ENCODE data around the gene FAM90A26. TPM values are rescaled to one million over a fixed set of nuclear protein-coding genes. Genes with fewer than 3 reads are reported as not detected.
"Not testable (repeated sequence)": the region's sequence is repeated elsewhere in the genome, so short reads cannot be mapped to it uniquely, and the experiment has no call there.

FAM90A26 gene, protein sequence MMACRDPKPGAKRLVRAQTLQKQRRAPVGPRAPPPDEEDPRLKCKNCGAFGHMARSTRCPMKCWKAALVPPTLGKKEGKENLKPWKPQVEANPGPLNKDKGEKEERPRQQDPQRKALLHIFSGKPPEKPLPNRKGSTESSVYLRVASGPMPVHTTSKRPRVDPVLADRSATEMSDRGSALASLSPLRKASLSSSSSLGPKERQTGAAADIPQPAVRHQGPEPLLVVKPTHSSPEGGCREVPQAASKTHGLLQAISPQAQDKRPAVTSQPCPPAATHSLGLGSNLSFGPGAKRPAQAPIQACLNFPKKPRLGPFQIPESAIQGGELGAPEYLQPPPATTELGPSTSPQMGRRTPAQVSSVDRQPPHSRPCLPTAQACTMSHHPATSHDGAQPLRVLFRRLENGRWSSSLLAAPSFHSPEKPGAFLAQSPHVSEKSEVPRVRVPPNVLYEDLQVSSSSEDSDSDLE
- total RNA-seq: not detected

DNA sequence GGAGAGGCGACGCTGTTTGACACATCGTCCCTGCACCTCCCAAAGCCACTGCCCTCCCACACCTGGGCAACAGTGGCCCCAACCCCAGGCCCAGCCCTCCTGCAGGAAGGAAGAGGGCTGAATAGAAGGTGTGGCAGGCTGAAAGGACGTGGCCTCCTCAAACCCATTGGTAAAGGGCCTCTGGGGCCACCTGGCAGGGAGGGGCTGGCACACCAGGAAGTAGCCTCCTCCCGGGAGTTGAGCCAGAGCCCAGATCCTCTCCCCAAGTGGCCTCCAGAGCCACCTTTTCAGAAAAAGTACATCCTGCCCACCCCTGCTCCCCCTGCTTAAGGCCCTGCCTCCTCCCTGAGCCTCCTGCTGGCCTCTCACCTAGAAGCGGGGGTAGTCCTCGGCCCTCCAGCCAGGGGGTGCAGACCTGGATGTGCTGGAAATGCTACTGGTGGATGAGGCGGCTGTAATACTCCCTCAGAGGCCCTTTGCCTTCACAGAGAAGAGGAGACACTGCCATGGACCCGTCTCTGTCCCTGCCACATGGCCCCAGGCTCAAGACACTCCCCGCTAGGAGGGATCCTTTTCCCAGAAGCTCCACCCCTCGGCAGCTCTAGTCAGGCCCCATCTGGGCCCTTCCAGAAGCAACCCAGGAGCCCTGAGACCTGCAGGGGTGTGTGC lies at the start of gene FAM90A26:
Gene FAM90A26, plus strand, starts transcription at position 619 of the 669 bp plus-strand sequence. CDS start 2,764 bp downstream, outside the sequence.
- H3K4me1 Mint-ChIP-seq; H3K27ac Mint-ChIP-seq; H3K4me3 Mint-ChIP-seq; CTCF ChIA-PET; ATAC-seq; H3K27me3 Mint-ChIP-seq; H3K9me3 Mint-ChIP-seq (ENCODE audit: low read depth); H3K36me3 Mint-ChIP-seq (ENCODE audit: low read depth); POLR2A ChIA-PET; intact Hi-C loops (cut with DNase I, micrococcal nuclease): not testable (repeated sequence)
- DNase-seq: peak; percentile 18

DNA sequence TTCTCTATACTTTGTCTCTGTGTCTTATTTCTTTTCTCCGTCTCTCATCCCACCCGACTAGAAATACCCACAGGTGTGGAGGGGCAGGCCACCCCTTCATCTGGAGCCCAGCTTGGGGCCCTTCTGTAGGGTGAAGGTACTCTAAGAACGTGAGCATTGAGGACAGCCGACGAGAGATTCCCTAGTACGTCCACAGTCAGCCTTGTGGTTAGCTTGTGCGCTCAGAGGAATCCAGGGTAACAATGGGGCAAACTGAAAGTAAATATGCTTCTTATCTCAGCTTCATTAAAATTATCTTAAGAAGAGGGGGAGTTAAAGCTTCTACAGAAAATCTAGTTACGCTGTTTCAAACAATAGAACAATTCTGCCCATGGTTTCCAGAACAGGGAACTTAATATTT lies 47.5 kb upstream of the FAM90A26 start:
- H3K9me3 Mint-ChIP-seq (ENCODE audit: low read depth); CTCF ChIA-PET; POLR2A ChIA-PET; H3K27me3 Mint-ChIP-seq; ATAC-seq; DNase-seq; H3K4me1 Mint-ChIP-seq; H3K36me3 Mint-ChIP-seq (ENCODE audit: low read depth); H3K27ac Mint-ChIP-seq; H3K4me3 Mint-ChIP-seq: not testable (repeated sequence)
- intact Hi-C loops (cut with DNase I, micrococcal nuclease): loop anchor here (1.0 to 5.0 kb wide), 2 partner anchors 120 to 122 kb away; no protein-coding TSS in a partner anchor

DNA sequence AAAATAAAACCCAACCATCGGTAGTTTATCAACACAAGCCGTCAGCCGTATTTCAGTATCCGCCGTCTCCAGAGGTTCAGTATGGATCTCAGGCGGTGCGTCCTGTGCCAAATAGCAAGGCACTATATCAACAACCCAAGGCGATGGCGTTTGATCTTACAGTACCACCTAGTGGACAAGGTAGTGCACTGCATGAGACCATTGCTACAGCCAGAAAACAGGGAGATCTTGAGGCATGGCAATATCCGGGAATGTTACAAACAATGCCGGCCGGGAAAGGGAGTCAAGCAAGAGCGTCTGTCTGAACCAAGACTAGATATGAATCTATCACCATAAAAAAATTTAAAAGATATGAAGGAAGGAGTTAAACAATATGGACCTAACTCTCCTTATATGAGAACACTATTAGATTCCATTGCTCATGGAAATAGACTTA lies 46.6 kb upstream of the FAM90A26 start:
- POLR2A ChIA-PET; H3K4me3 Mint-ChIP-seq; CTCF ChIA-PET; H3K4me1 Mint-ChIP-seq; H3K27ac Mint-ChIP-seq; H3K36me3 Mint-ChIP-seq (ENCODE audit: low read depth); H3K9me3 Mint-ChIP-seq (ENCODE audit: low read depth); H3K27me3 Mint-ChIP-seq; ATAC-seq: not testable (repeated sequence)
- intact Hi-C loops (cut with DNase I, micrococcal nuclease): loop anchor here (1.0 to 5.0 kb wide), 2 partner anchors 121 to 123 kb away; no protein-coding TSS in a partner anchor
- DNase-seq: peak; percentile 41

DNA sequence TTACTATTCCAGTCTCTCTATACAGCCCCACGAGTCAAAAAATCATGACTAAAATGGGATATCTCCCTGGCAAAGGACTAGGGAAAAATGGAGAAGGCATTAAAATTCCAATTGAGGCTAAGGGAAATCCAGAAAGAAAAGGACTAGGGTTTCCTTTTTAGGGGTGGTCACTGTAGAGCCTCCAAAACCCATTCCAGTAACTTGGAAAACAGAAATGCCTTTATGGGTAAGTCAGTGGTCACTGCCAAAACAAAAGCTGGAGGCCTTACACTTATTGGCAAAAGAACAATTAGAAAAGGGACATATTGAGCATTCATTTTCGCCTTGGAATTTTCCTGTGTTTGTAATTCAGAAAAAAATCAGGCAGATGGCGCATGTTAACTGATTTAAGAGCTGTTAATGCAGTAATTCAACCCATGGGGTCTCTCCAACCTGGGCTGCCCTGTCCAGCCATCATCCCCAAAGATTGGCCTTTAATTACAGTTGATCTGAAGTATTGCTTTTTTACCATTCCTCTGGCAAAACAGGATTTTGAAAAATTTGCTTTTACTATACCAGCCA lies 44.5 kb upstream of the FAM90A26 start:
- H3K36me3 Mint-ChIP-seq (ENCODE audit: low read depth); DNase-seq; POLR2A ChIA-PET; H3K27me3 Mint-ChIP-seq; H3K4me1 Mint-ChIP-seq; ATAC-seq; intact Hi-C loops (cut with DNase I, micrococcal nuclease); H3K4me3 Mint-ChIP-seq; H3K9me3 Mint-ChIP-seq (ENCODE audit: low read depth); H3K27ac Mint-ChIP-seq: not testable (repeated sequence)
- CTCF ChIA-PET: interaction anchor here (0.6 kb wide), 1 partner anchor 164 kb away, joined by 4 read pairs; no protein-coding TSS in a partner anchor

DNA sequence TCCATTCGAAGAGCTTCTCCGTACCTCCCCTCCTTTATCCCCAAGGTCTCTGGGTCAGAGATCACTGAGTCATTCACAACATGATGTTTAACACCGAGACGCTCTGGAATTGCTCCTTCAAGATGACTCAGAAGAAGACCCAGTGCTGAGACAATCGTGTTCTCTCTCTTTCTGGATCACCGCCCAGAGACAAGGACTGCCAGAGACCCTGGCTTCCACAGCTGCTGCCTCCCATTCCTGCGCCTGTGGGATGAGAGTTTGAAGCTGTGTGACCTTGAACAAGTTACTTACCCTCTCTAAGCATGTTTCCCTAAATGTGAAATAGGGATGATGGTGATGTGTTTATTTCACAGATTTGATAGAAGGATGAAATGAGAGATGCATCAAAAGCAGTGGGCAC lies 38.8 kb upstream of the FAM90A26 start:
- DNase-seq; H3K9me3 Mint-ChIP-seq (ENCODE audit: low read depth); ATAC-seq; CTCF ChIA-PET; H3K36me3 Mint-ChIP-seq (ENCODE audit: low read depth); intact Hi-C loops (cut with DNase I, micrococcal nuclease); H3K4me1 Mint-ChIP-seq; H3K27ac Mint-ChIP-seq; H3K27me3 Mint-ChIP-seq; POLR2A ChIA-PET; H3K4me3 Mint-ChIP-seq: not testable (repeated sequence)

DNA sequence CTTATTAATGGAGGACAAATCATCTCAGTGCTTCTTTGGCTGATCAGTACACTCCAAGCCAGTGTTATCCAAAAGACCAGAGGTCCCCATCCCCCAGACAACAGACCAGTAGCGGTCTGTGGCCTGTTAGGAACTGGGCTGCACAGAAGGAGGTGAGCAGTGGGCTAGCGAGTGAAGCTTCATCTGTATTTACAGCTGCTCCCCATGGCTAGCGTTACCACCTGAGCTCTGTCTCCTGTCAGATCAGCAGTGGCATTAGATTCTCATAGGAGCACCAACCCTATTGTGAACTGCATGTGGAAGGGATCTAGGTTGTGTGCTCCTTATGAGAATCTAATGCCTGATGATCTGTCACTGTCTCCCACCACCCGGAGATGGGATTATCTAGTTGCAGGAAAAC lies 37.4 kb upstream of the FAM90A26 start:
- H3K9me3 Mint-ChIP-seq (ENCODE audit: low read depth); H3K27ac Mint-ChIP-seq; CTCF ChIA-PET; ATAC-seq; DNase-seq; POLR2A ChIA-PET; H3K4me3 Mint-ChIP-seq; H3K4me1 Mint-ChIP-seq; H3K27me3 Mint-ChIP-seq; intact Hi-C loops (cut with DNase I, micrococcal nuclease); H3K36me3 Mint-ChIP-seq (ENCODE audit: low read depth): not testable (repeated sequence)

DNA sequence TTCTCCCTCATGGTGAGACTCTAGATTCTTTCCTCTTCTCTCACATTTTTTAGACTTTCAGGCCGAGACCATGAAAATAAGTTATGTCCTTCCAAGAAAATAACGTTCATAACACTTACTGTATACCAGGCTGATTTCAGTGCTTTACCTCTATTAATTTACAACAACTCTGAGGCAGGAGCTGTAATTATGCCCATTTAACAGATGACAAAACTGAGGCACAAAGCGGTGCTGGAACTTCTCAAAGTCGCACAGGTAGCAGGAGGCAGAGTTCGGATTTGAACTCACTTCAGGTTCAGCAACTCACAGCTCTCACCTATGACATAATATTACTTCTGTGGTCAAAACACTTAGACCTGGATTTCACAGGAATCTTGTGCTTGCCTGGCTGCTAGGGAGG lies 36.2 kb upstream of the FAM90A26 start:
- H3K36me3 Mint-ChIP-seq (ENCODE audit: low read depth); H3K9me3 Mint-ChIP-seq (ENCODE audit: low read depth); ATAC-seq; CTCF ChIA-PET; DNase-seq; H3K4me3 Mint-ChIP-seq; H3K27me3 Mint-ChIP-seq; POLR2A ChIA-PET; intact Hi-C loops (cut with DNase I, micrococcal nuclease); H3K27ac Mint-ChIP-seq; H3K4me1 Mint-ChIP-seq: not testable (repeated sequence)

DNA sequence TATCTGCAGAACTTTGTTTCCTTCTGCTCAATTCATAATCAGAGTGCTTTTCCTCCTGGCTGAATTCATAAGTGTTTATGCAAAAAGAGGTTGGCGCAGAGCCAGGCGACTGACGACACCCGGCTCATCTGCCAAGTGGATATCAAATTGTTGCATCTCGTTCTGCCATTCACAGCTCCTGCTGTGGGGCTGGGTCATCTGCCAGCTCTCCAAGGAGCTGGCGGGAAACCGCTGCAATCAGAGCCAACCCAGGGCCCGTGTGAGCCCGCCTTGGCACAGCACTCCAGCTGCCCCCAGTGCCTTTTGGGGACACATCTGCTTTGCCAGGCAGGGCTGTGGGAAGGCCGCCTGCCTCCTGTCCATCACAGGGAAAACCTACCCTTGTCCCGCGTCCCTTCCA lies 35.7 kb upstream of the FAM90A26 start:
- H3K27me3 Mint-ChIP-seq; intact Hi-C loops (cut with DNase I, micrococcal nuclease); H3K4me1 Mint-ChIP-seq; H3K27ac Mint-ChIP-seq; CTCF ChIA-PET; H3K4me3 Mint-ChIP-seq; ATAC-seq; H3K36me3 Mint-ChIP-seq (ENCODE audit: low read depth); POLR2A ChIA-PET; H3K9me3 Mint-ChIP-seq (ENCODE audit: low read depth); DNase-seq: not testable (repeated sequence)

DNA sequence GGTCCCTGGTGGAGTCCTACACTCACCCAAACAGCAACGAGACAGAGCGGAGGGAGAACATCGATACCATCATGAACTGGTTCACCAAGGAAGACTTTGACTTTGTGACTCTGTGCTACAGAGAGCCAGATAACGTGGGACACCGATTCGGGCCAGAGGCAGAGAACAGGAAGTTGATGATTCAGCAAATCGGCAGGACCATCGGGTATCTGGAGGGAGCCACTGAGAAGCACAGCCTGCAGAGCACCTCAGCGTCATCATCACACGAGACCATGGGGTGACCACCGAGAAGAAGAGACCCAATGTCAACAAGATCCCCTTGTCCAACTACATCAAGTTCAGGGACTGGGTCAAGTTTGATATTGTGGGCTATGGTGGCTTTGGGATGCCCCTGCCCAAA lies 29.2 kb upstream of the FAM90A26 start:
- ATAC-seq; H3K4me1 Mint-ChIP-seq; DNase-seq; CTCF ChIA-PET; POLR2A ChIA-PET; H3K36me3 Mint-ChIP-seq (ENCODE audit: low read depth); H3K27ac Mint-ChIP-seq; H3K4me3 Mint-ChIP-seq; intact Hi-C loops (cut with DNase I, micrococcal nuclease); H3K27me3 Mint-ChIP-seq; H3K9me3 Mint-ChIP-seq (ENCODE audit: low read depth): not testable (repeated sequence)

DNA sequence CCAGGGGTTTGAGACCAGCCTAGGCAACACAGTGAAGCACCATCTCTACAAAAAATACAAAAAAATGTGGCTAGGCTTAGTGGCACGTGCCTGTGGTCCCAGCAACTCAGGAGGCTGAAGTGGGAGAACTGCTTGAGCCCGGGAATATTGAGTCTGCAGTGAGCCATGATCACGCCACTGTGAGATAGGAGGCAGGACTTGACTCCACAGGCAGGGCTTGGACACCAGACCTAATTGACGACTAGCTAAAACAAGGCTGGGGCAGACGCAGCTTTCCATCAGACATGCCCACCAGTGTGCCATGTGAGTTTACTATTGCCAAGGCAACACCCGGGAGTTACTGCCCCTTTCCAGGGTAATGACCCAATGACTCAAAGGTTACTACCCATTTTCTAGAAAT lies 27.4 kb upstream of the FAM90A26 start:
- DNase-seq; POLR2A ChIA-PET; H3K27me3 Mint-ChIP-seq; ATAC-seq; H3K9me3 Mint-ChIP-seq (ENCODE audit: low read depth); H3K36me3 Mint-ChIP-seq (ENCODE audit: low read depth); intact Hi-C loops (cut with DNase I, micrococcal nuclease); CTCF ChIA-PET; H3K4me3 Mint-ChIP-seq; H3K27ac Mint-ChIP-seq; H3K4me1 Mint-ChIP-seq: not testable (repeated sequence)

DNA sequence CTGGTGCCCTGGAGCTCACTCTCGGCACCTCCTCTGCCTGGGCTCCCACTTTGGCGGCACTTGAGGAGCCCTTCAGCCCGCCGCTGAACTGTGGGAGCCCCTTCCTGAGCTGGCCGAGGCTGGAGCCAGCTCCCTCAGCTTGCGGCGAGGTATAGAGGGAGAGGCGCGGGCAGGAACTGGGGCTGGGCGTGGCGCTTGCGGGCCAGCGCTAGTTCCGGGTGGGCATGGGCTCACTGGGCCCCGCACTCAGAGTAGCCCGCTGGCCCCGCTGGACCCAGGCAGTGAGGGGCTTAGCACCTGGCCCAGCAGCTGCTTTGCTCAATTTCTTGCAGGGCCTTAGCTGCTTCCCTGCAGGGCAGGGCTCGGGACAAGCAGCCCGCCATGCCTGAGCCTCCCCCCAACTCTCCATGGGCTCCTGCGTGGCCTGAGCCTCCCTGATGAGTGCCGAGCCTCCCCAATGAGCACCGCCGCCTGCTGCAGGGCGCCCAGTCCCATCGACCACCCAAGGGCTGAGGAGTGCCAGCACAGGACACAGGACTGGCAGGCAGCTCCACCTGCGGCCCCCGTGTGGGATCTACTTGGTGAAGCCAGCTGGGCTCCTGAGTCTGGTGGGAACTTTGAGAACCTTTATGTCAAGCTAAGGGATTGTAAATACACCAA lies 26.7 kb upstream of the FAM90A26 start:
- H3K27ac Mint-ChIP-seq: no peak overlapping the region
- no peaks in the 10 kb centered on the region for H3K4me1 Mint-ChIP-seq
- intact Hi-C loops (cut with DNase I, micrococcal nuclease): no loop called here
- ChIA-PET CTCF (interaction anchor here (0.6 kb wide), 1 partner anchor 276 kb away, joined by 4 read pairs; no protein-coding TSS in a partner anchor), POLR2A (no interaction called here)
- no peaks in the 10 kb centered on the region for H3K9me3 Mint-ChIP-seq (ENCODE audit: low read depth)
- H3K27me3 Mint-ChIP-seq: no peaks in the 10 kb centered on the region
- ATAC-seq (no peak), DNase-seq (no peak)
- H3K36me3 Mint-ChIP-seq (ENCODE audit: low read depth): peaks cover 9% of the 10 kb centered on the region
- no peak overlapping the region for H3K4me3 Mint-ChIP-seq

Measured in activated CD4-positive, alpha-beta T cell treated with anti-CD3 and anti-CD28 coated beads for 36 hours (primary cell).